IPS-20b (cell line): ENCODE measurements around the gene CTNND2.

Source experiments
- H3K27ac ChIP-seq: one replicate; pipeline ENCODE4 v1.5.1; 2013; ENCODE audit warnings: low read length
- H3K27me3 ChIP-seq: 2 replicates; pipeline ENCODE4 v1.6.1; 2013; ENCODE audit warnings: mild to moderate bottlenecking, low read length, inconsistent platforms; ENCODE audit not compliant: insufficient read depth
- H3K36me3 ChIP-seq: 2 replicates; pipeline ENCODE4 v1.6.1; 2013; ENCODE audit warnings: low read depth, mild to moderate bottlenecking, inconsistent platforms, low read length, moderate library complexity; ENCODE audit not compliant: insufficient read depth
- H3K4me1 ChIP-seq: 2 replicates; pipeline ENCODE4 v1.6.1; 2013; ENCODE audit warnings: mild to moderate bottlenecking, control low read depth, inconsistent platforms, low read length, moderate library complexity; ENCODE audit not compliant: insufficient read depth
- H3K4me3 ChIP-seq: 2 replicates; pipeline ENCODE4 v1.5.1; 2013; ENCODE audit warnings: mild to moderate bottlenecking, low read length, inconsistent platforms
- H3K9ac ChIP-seq: 2 replicates; pipeline ENCODE4 v1.6.1; 2013; ENCODE audit warnings: low read depth, mild to moderate bottlenecking, inconsistent platforms, low read length, moderate library complexity
- H3K9me3 ChIP-seq: 2 replicates; pipeline ENCODE4 v1.6.1; 2013; ENCODE audit warnings: mild to moderate bottlenecking, low read depth, low read length, inconsistent platforms; ENCODE audit not compliant: insufficient read depth

Gene CTNND2

DNA sequence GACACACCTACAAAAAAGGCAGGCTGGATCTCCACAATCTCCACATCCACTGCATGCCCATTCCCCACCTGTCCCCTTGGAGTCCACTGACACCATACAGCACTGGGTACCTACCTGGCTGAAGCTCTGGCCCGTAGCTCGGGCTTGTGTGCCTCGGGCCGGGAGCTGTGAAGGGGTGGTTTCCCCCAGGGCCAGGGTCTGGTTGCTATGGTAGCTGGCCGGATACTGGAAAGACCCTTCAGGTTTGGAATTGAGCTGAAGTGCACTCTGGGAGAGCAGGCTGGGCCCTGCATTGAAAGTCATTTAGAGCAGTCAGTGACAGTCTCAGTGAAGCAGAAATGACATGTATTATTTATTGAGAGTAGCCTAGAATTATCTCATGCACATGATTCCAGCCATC, 507.3 kb downstream of the CTNND2 start:
- no peak overlapping the region for H3K9ac ChIP-seq

GRCh38 chr5:11394933-11395332, 509.3 kb downstream of the CTNND2 start:
- Histone ChIP-seq H3K9ac (no peak overlapping the region), H3K4me3 (no peak overlapping the region), H3K9me3 (no peaks in the 10 kb centered on the region), H3K36me3 (no peaks in the 10 kb centered on the region), H3K27me3 (peaks cover 5% of the 10 kb centered on the region; the same call in 1 of the 2 replicates), H3K27ac (no peak overlapping the region), H3K4me1 (no peaks in the 10 kb centered on the region)

More for the DNA sequence above, 507.3 kb downstream of the CTNND2 start:
- H3K4me3 ChIP-seq, result no peak overlapping the region
- no peaks in the 10 kb centered on the region; the same call in 1 of the 2 replicates for H3K27me3 ChIP-seq
- H3K4me1 ChIP-seq, result no peaks in the 10 kb centered on the region
- no peak overlapping the region for H3K27ac ChIP-seq
- no peaks in the 10 kb centered on the region for H3K9me3 ChIP-seq
- no peaks in the 10 kb centered on the region for H3K36me3 ChIP-seq

GRCh38 chr5:11390291-11390767, 513.9 kb downstream of the CTNND2 start:
- no peak overlapping the region for H3K9ac ChIP-seq
- H3K9me3 ChIP-seq, result no peaks in the 10 kb centered on the region
- H3K27ac ChIP-seq, result no peak overlapping the region
- H3K36me3 ChIP-seq, result no peaks in the 10 kb centered on the region
- peaks cover 38% of the 10 kb centered on the region for H3K27me3 ChIP-seq
- H3K4me1 ChIP-seq, result peaks cover 15% of the 10 kb centered on the region; the same call in 1 of the 2 replicates
- H3K4me3 ChIP-seq, result no peak overlapping the region

GRCh38 chr5:11387382-11387781, 516.9 kb downstream of the CTNND2 start:
- Histone ChIP-seq H3K27me3 (peaks cover 66% of the 10 kb centered on the region), H3K9me3 (no peaks in the 10 kb centered on the region), H3K9ac (no peak overlapping the region), H3K36me3 (no peaks in the 10 kb centered on the region), H3K27ac (no peak overlapping the region), H3K4me3 (no peak overlapping the region), H3K4me1 (peaks cover 15% of the 10 kb centered on the region; the same call in 1 of the 2 replicates)

DNA sequence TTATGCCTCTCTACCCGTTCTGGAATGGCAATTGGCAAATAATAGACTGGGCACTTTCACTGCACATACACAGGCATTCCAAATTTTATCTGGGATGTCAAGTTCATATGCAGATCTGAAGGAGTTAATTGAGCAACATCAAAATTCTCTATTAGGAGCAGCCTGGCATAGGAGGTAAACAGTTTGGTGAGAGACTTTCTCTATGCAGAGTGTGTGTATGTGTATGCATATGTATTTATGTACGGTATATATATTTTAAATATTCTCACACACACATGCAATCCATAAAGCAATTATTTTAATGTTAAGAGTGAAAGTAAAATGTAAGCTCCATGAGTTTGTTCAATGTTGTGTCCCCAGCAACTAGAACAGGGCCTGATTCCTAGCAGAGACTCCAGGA, 517.8 kb downstream of the CTNND2 start:
- no peaks in the 10 kb centered on the region for H3K9me3 ChIP-seq
- H3K9ac ChIP-seq, result no peak overlapping the region
- peak overlapping the region; percentile 65 for H3K4me3 ChIP-seq
- no peak overlapping the region for H3K27ac ChIP-seq
- H3K27me3 ChIP-seq, result peaks cover 71% of the 10 kb centered on the region
- H3K36me3 ChIP-seq, result no peaks in the 10 kb centered on the region
- peaks cover 15% of the 10 kb centered on the region; the same call in 1 of the 2 replicates for H3K4me1 ChIP-seq

- no peaks in the 10 kb centered on the region for H3K9me3 ChIP-seq
- peaks cover 15% of the 10 kb centered on the region; the same call in 1 of the 2 replicates for H3K4me1 ChIP-seq
- H3K27me3 ChIP-seq, result peaks cover 74% of the 10 kb centered on the region
- no peak overlapping the region for H3K9ac ChIP-seq
- peak overlapping the region; percentile 65; the same call in 1 of the 2 replicates for H3K4me3 ChIP-seq
- H3K36me3 ChIP-seq, result no peaks in the 10 kb centered on the region
- H3K27ac ChIP-seq, result no peak overlapping the region
Measured at GRCh38 chr5:11385901-11386293, 518.3 kb downstream of the CTNND2 start.

DNA sequence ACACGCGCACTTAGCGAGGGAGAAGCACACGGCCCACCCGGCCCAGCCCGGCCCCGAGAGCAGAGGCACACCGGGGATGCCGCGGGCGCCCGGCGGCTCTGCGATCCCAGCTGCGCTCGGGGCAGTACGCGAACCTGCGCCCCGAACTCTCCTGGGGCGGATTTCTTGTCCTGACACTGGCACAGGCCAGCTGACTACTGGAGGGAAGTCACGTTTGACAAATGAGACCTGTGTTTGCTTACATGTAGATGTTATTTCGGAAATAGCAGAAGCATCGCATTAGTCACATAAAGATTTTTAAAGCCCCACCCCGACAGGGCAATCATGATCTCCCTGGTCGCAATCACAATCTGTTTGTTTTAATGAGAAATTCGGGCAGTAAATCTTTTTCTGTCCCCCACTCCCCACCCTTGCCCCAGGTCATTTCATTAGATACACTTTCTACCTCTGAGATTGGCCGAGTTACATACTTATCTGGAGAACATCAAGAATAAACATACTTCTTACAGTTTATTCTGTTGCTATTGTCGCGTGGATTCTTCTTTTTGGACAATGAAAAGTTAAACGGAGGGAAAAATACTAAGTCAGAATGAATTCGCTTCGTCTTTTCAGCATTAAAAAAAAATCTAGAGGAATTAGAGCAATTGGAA, 518.9 kb downstream of the CTNND2 start:
- Histone ChIP-seq H3K36me3 (no peaks in the 10 kb centered on the region), H3K4me1 (peaks cover 15% of the 10 kb centered on the region; the same call in 1 of the 2 replicates), H3K9ac (no peak overlapping the region), H3K27me3 (peaks cover 75% of the 10 kb centered on the region), H3K27ac (no peak overlapping the region), H3K9me3 (no peaks in the 10 kb centered on the region), H3K4me3 (peak overlapping the region; percentile 65)

DNA sequence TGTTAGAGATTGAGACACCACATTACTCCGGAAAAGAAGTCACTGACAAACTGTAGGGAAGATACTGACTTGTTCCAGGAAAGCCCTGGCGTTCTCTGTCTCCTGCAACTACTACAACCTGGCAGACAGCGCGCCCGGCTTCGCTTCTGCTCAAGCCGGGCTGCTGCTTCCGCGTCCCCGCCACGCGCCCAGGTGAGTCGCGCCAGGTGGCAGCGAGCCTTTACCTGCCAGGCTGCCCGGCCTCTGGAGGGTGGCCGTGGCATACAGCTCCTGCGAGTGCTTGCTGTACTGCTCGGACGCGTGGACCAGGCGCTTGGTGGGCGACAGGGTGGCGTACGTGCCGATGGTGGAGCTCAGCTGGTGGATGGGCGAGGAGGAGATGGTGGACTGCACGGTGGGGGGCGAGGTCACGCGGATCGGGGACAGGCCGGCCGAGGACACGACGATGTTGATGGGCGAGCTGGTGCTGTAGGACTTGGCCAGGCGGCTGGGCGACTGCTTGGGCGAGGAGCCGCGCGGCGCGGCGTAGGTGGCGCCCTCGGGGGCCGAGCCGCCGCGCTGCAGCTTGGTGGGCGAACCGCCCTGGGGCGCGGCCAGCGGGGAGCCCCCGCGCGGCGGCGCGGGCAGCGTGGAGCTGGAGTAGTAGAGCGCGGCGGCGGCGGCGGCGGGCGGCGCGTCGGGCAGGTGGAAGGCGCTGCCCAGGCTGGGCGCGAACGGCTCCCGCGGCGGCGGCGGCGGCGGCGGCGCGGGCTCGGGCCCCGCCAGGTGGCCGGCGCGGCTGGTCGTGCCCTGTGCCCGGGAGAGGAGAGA, 519.6 kb downstream of the CTNND2 start:
- no peaks in the 10 kb centered on the region for H3K36me3 ChIP-seq
- H3K4me1 ChIP-seq, result peaks cover 15% of the 10 kb centered on the region; the same call in 1 of the 2 replicates
- peaks cover 75% of the 10 kb centered on the region for H3K27me3 ChIP-seq
- H3K9ac ChIP-seq, result no peak overlapping the region
- peak overlapping the region; percentile 65 for H3K4me3 ChIP-seq
- H3K9me3 ChIP-seq, result no peaks in the 10 kb centered on the region
- H3K27ac ChIP-seq, result no peak overlapping the region

DNA sequence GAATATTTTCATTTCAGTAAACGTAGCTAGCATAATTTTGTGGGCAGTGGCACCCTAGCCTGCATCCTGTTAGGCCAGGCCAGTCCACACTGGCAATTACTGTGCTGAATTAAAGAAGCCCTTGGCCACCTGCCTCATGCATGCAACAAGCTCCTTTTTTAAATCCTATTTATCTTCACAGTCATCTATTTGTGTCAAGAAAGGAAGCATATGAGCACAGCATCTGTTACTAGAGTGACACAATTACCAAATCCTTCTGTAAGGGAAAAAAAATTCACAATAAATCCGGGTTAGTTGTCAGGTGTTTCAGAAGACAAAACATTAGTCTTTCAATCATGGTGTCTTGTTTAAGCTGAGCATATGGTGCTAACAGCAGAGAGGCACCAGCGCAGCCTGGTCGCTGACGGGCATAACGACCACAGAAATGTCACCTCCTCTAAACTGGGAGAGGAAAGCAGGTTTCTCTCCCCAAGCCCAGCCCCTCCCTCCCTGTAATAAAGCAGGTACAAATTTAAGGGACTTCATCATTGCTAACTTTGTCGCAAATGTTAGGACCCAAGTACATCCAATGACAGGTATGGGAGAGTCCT, 520.6 kb downstream of the CTNND2 start:
- Histone ChIP-seq H3K27ac (no peak overlapping the region), H3K36me3 (no peaks in the 10 kb centered on the region), H3K4me1 (peaks cover 15% of the 10 kb centered on the region; the same call in 1 of the 2 replicates), H3K9me3 (no peaks in the 10 kb centered on the region), H3K27me3 (peaks cover 75% of the 10 kb centered on the region), H3K4me3 (no peak overlapping the region), H3K9ac (no peak overlapping the region)

GRCh38 chr5:11378461-11378860, 525.8 kb downstream of the CTNND2 start:
- no peaks in the 10 kb centered on the region for H3K36me3 ChIP-seq
- no peak overlapping the region for H3K4me3 ChIP-seq
- peaks cover 5% of the 10 kb centered on the region; the same call in 1 of the 2 replicates for H3K4me1 ChIP-seq
- H3K9me3 ChIP-seq, result no peaks in the 10 kb centered on the region
- H3K9ac ChIP-seq, result no peak overlapping the region
- H3K27me3 ChIP-seq, result peaks cover 26% of the 10 kb centered on the region
- H3K27ac ChIP-seq, result no peak overlapping the region

DNA sequence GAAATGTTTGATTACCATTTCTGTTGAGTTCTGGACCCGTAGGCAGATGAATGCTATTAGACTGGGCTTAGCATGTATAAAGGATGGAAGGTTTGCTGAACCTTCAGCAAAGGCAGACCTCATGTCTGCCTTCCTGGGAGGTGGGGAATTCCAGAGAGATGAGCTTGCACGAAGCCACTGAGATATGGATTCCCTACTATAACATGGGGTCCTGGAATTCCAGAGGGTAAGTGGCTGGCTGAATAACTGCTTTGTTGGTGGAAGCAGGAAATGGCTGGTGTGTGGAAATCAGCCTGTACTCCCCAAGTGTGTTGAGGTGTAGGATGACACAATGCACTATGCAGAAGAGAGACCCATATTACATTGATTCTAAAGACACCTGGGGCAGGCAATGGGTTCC, 526.4 kb downstream of the CTNND2 start:
- Histone ChIP-seq H3K27ac (no peak overlapping the region), H3K4me3 (no peak overlapping the region), H3K9ac (no peak overlapping the region), H3K4me1 (peaks cover 5% of the 10 kb centered on the region; the same call in 1 of the 2 replicates), H3K9me3 (no peaks in the 10 kb centered on the region), H3K36me3 (no peaks in the 10 kb centered on the region), H3K27me3 (peaks cover 20% of the 10 kb centered on the region)
